Measurements from ENCODE around the gene UBE2QL1.

DNA sequence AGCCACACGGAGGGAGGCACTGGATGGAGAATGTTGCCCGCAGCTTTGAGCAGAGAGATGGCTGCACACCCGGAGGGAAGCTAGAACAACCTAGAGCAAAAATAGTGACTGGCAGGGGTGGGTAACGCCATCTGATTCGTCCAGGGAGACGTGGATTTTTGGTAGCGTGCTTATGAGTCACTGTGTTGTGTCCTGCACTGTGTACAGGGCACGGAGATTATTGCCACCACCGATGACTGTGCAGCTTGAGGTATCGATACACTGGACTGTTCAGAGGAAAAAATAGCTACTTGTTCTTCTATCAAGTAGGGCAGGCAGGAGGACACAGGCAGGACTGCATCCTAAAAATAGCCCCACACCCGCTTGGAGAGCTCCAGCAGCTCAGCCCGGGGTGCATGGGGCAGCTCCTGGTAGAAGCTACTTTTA lies 6.0 kb downstream of the UBE2QL1 start:
- TF ChIP-seq POLR2AphosphoS5 (IDR thresholded peaks at IDR 0.05), result no peak
- TF ChIP-seq, protein P1, sequence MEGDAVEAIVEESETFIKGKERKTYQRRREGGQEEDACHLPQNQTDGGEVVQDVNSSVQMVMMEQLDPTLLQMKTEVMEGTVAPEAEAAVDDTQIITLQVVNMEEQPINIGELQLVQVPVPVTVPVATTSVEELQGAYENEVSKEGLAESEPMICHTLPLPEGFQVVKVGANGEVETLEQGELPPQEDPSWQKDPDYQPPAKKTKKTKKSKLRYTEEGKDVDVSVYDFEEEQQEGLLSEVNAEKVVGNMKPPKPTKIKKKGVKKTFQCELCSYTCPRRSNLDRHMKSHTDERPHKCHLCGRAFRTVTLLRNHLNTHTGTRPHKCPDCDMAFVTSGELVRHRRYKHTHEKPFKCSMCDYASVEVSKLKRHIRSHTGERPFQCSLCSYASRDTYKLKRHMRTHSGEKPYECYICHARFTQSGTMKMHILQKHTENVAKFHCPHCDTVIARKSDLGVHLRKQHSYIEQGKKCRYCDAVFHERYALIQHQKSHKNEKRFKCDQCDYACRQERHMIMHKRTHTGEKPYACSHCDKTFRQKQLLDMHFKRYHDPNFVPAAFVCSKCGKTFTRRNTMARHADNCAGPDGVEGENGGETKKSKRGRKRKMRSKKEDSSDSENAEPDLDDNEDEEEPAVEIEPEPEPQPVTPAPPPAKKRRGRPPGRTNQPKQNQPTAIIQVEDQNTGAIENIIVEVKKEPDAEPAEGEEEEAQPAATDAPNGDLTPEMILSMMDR (IDR thresholded peaks at IDR 0.05), result no peak
